ENCODE measurements around the gene TPMT.

The TPMT gene

GRCh38 chr6:18154507-18155149 is at the start of gene TPMT:
TSS of gene TPMT (minus strand) at chr6:18155077. CDS start at chr6:18149127, 5,950 bp downstream.
- TF ChIP-seq Cebpa-rat (IDR thresholded peaks at IDR 0.05) = no peak

GRCh38 chr6:18203786-18204185 is 48.9 kb upstream of the TPMT start:
- no peak for TF ChIP-seq Cebpa-rat (IDR thresholded peaks at IDR 0.05)

More at GRCh38 chr6:18154507-18155149, at the start of gene TPMT:
- H3K27ac ChIP-seq = peak within 1 kb of the TSS; percentile 94
- peaks cover 9% of the 10 kb centered on the region; the same call in 1 of the 2 replicates for H3K36me3 ChIP-seq
- peaks cover 19% of the 10 kb centered on the region for H3K4me1 ChIP-seq
- no peaks in the 10 kb centered on the region for H3K9me3 ChIP-seq
- H4K20me1 ChIP-seq = no peaks in the 10 kb centered on the region
- H3K4me2 ChIP-seq = peak within 1 kb of the TSS; percentile 93
- peak within 1 kb of the TSS; percentile 93 for H3K9ac ChIP-seq
- no peaks in the 10 kb centered on the region for H3K27me3 ChIP-seq
- H3K4me3 ChIP-seq = peak within 1 kb of the TSS; percentile 100

GRCh38 chr6:18192026-18192425 is 37.1 kb upstream of the TPMT start:
- peaks cover 1% of the 10 kb centered on the region; the same call in 1 of the 2 replicates for H3K4me1 ChIP-seq
- peaks cover 70% of the 10 kb centered on the region for H3K36me3 ChIP-seq
- H3K27ac ChIP-seq = no peak overlapping the region
- no peak for TF ChIP-seq Cebpa-rat (IDR thresholded peaks at IDR 0.05)
- H4K20me1 ChIP-seq = no peaks in the 10 kb centered on the region
- no peak overlapping the region for H3K9ac ChIP-seq
- H3K9me3 ChIP-seq = no peaks in the 10 kb centered on the region
- H3K27me3 ChIP-seq = no peaks in the 10 kb centered on the region
- no peak overlapping the region for H3K4me3 ChIP-seq
- no peak overlapping the region for H3K4me2 ChIP-seq

More at GRCh38 chr6:18203786-18204185, 48.9 kb upstream of the TPMT start:
- Histone ChIP-seq H3K4me2 (no peak overlapping the region), H3K27me3 (no peaks in the 10 kb centered on the region), H3K9me3 (no peaks in the 10 kb centered on the region), H3K9ac (no peak overlapping the region), H3K4me3 (no peak overlapping the region), H4K20me1 (no peaks in the 10 kb centered on the region), H3K36me3 (peaks cover 86% of the 10 kb centered on the region), H3K27ac (no peak overlapping the region), H3K4me1 (0 out of 2 replicates have a peak, but pooled peaks cover 7% of the 10 kb centered on the region)

GRCh38 chr6:18189196-18189595 is 34.3 kb upstream of the TPMT start:
- Histone ChIP-seq H3K27me3 (no peaks in the 10 kb centered on the region), H3K4me3 (no peak overlapping the region), H3K4me2 (no peak overlapping the region), H3K4me1 (peaks cover 21% of the 10 kb centered on the region), H3K36me3 (peaks cover 67% of the 10 kb centered on the region), H4K20me1 (no peaks in the 10 kb centered on the region), H3K9me3 (no peaks in the 10 kb centered on the region), H3K9ac (no peak overlapping the region), H3K27ac (no peak overlapping the region)
- no peak for TF ChIP-seq Cebpa-rat (IDR thresholded peaks at IDR 0.05)

GRCh38 chr6:18187701-18188100 is 32.8 kb upstream of the TPMT start:
- H3K4me2 ChIP-seq = no peak overlapping the region
- H3K4me3 ChIP-seq = no peak overlapping the region
- no peak overlapping the region for H3K27ac ChIP-seq
- peaks cover 21% of the 10 kb centered on the region for H3K4me1 ChIP-seq
- no peaks in the 10 kb centered on the region for H3K27me3 ChIP-seq
- H3K9ac ChIP-seq = no peak overlapping the region
- TF ChIP-seq Cebpa-rat (IDR thresholded peaks at IDR 0.05) = no peak
- no peaks in the 10 kb centered on the region for H3K9me3 ChIP-seq
- H3K36me3 ChIP-seq = peaks cover 62% of the 10 kb centered on the region
- H4K20me1 ChIP-seq = no peaks in the 10 kb centered on the region

GRCh38 chr6:18186540-18187250 is 31.8 kb upstream of the TPMT start:
- Histone ChIP-seq H3K36me3 (peaks cover 52% of the 10 kb centered on the region), H3K4me3 (no peak overlapping the region), H3K9ac (no peak overlapping the region), H4K20me1 (no peaks in the 10 kb centered on the region), H3K4me1 (peaks cover 21% of the 10 kb centered on the region), H3K9me3 (no peaks in the 10 kb centered on the region), H3K27me3 (no peaks in the 10 kb centered on the region), H3K27ac (no peak overlapping the region), H3K4me2 (peak overlapping the region; percentile 46)
- no peak for TF ChIP-seq Cebpa-rat (IDR thresholded peaks at IDR 0.05)

GRCh38 chr6:18186033-18186432 is 31.2 kb upstream of the TPMT start:
- Histone ChIP-seq H3K4me1 (peaks cover 21% of the 10 kb centered on the region), H3K4me2 (peak overlapping the region; percentile 46), H3K36me3 (peaks cover 51% of the 10 kb centered on the region), H3K4me3 (no peak overlapping the region), H4K20me1 (no peaks in the 10 kb centered on the region), H3K27ac (no peak overlapping the region; the same call in 1 of the 2 replicates), H3K27me3 (no peaks in the 10 kb centered on the region), H3K9ac (no peak overlapping the region), H3K9me3 (no peaks in the 10 kb centered on the region)
- no peak for TF ChIP-seq Cebpa-rat (IDR thresholded peaks at IDR 0.05)

- H3K36me3 ChIP-seq = peaks cover 49% of the 10 kb centered on the region
- no peaks in the 10 kb centered on the region for H4K20me1 ChIP-seq
- H3K9me3 ChIP-seq = no peaks in the 10 kb centered on the region
Observed at GRCh38 chr6:18185624-18186023, 30.7 kb upstream of the TPMT start.

GRCh38 chr6:18183766-18184165 is 28.9 kb upstream of the TPMT start:
- Histone ChIP-seq H3K27ac (no peak overlapping the region), H3K9me3 (no peaks in the 10 kb centered on the region), H3K9ac (no peak overlapping the region), H3K36me3 (peaks cover 48% of the 10 kb centered on the region), H3K27me3 (no peaks in the 10 kb centered on the region), H3K4me1 (peaks cover 21% of the 10 kb centered on the region), H3K4me3 (no peak overlapping the region), H3K4me2 (no peak overlapping the region), H4K20me1 (peaks cover 6% of the 10 kb centered on the region; the same call in 1 of the 2 replicates)
- no peak for TF ChIP-seq Cebpa-rat (IDR thresholded peaks at IDR 0.05)

More at GRCh38 chr6:18185624-18186023, 30.7 kb upstream of the TPMT start:
- no peak for TF ChIP-seq Cebpa-rat (IDR thresholded peaks at IDR 0.05)
- peak overlapping the region; percentile 46 for H3K4me2 ChIP-seq
- no peak overlapping the region for H3K27ac ChIP-seq
- no peak overlapping the region for H3K4me3 ChIP-seq
- no peak overlapping the region for H3K9ac ChIP-seq
- H3K27me3 ChIP-seq = no peaks in the 10 kb centered on the region
- peaks cover 21% of the 10 kb centered on the region for H3K4me1 ChIP-seq

- no peak for TF ChIP-seq Cebpa-rat (IDR thresholded peaks at IDR 0.05)
Observed at GRCh38 chr6:18182568-18182967, 27.7 kb upstream of the TPMT start.

More at GRCh38 chr6:18182568-18182967, 27.7 kb upstream of the TPMT start:
- Histone ChIP-seq H3K36me3 (peaks cover 47% of the 10 kb centered on the region), H3K9ac (no peak overlapping the region), H3K27me3 (no peaks in the 10 kb centered on the region), H3K27ac (no peak overlapping the region), H4K20me1 (peaks cover 6% of the 10 kb centered on the region; the same call in 1 of the 2 replicates), H3K4me1 (peaks cover 21% of the 10 kb centered on the region), H3K9me3 (no peaks in the 10 kb centered on the region), H3K4me3 (no peak overlapping the region), H3K4me2 (no peak overlapping the region)

Measured in BLaER1 (cell line).